ENCODE data around the gene LENG8.
"Not testable (repeated sequence)": the region's sequence is repeated elsewhere in the genome, so short reads cannot be mapped to it uniquely, and the experiment has no call there.

DNA sequence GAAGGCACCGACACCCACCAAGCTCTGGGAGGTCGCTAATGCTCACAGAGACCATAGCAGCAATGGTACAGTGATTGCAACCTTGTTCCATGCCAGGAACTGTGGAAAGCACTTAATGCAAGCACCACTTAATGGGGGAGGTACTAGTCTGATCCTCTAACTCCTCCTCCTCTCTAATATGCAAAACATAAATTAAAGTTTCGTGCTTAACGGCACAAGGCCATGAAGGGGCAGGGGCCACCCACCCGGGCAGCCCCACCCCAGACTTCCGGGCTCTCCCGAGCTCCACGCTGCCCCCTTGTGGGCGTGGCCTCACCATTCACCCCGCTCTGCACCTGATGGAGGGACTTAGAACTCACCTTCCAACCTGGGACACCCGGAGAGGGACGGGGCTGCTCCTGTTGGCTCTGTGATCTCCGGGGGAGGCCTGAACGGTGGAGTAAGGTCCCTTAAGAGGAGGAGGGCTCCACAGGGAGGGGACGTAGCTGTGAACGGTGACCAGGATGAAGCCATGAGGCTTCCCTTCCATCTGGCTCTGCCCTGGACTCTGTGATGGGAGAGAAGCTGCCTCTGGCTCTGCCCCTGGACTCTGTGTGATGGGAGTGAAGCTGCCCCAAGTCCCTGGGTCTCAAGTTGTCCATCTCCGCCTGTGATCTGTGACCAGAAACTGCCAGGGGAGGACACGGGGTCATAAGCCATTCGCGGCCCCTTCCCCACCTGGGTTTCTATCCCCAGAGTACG is 60.4 kb downstream of the LENG8 start:
- TF ChIP-seq, protein P1, sequence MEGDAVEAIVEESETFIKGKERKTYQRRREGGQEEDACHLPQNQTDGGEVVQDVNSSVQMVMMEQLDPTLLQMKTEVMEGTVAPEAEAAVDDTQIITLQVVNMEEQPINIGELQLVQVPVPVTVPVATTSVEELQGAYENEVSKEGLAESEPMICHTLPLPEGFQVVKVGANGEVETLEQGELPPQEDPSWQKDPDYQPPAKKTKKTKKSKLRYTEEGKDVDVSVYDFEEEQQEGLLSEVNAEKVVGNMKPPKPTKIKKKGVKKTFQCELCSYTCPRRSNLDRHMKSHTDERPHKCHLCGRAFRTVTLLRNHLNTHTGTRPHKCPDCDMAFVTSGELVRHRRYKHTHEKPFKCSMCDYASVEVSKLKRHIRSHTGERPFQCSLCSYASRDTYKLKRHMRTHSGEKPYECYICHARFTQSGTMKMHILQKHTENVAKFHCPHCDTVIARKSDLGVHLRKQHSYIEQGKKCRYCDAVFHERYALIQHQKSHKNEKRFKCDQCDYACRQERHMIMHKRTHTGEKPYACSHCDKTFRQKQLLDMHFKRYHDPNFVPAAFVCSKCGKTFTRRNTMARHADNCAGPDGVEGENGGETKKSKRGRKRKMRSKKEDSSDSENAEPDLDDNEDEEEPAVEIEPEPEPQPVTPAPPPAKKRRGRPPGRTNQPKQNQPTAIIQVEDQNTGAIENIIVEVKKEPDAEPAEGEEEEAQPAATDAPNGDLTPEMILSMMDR (IDR thresholded peaks at IDR 0.05), result not testable (repeated sequence)
- not testable (repeated sequence) for TF ChIP-seq POLR2A (IDR thresholded peaks at IDR 0.05)

Measured in Peyer's patch (tissue), 4 donors.